Osteoblast (primary cell): ENCODE data around the gene RAB11FIP5. TPM values are rescaled to one million over a fixed set of nuclear protein-coding genes. Genes with fewer than 3 reads are reported as not detected.
A peak's percentile ranks its signal among the peaks of the same experiment; 100 is the strongest.

Source experiments
- DNase-seq: peaks from one replicate; pipeline ENCODE4 v3.0.0; 2011; ENCODE audit warnings: low spot score, mixed read lengths; ENCODE audit not compliant: insufficient read length; ENCODE audit errors: missing footprints
- H2AFZ ChIP-seq: 2 replicates; pipeline ENCODE4 v1.6.0; 2011; ENCODE audit warnings: mild to moderate bottlenecking, low read length
- H3K27ac ChIP-seq: 2 replicates; pipeline ENCODE4 v1.5.1; 2011; ENCODE audit warnings: mild to moderate bottlenecking, low read depth, low read length, moderate library complexity
- H3K27me3 ChIP-seq: 2 replicates; pipeline ENCODE4 v1.6.0; 2012; ENCODE audit warnings: mild to moderate bottlenecking, control low read depth, inconsistent platforms, low read length, moderate library complexity; ENCODE audit not compliant: insufficient read depth
- H3K36me3 ChIP-seq: 2 replicates; pipeline ENCODE4 v1.5.1; 2011; ENCODE audit warnings: mild to moderate bottlenecking, low read length, control low read depth, moderate library complexity; ENCODE audit not compliant: insufficient read depth
- H3K4me1 ChIP-seq: 2 replicates; pipeline ENCODE4 v1.5.1; 2011; ENCODE audit warnings: mild to moderate bottlenecking, low read length, control low read depth, moderate library complexity; ENCODE audit not compliant: insufficient read depth
- H3K4me2 ChIP-seq: 2 replicates; pipeline ENCODE4 v1.6.0; 2011; ENCODE audit warnings: mild to moderate bottlenecking, low read length; ENCODE audit not compliant: insufficient read depth
- H3K4me3 ChIP-seq: fragments of 200-600 bp; sonication (generic); 3 replicates; pipeline ENCODE4 v1.5.1; 2012; ENCODE audit warnings: mild to moderate bottlenecking, low read length, inconsistent platforms; ENCODE audit not compliant: insufficient read depth
- H3K79me2 ChIP-seq: 2 replicates; pipeline ENCODE4 v1.6.0; 2012; ENCODE audit warnings: mild to moderate bottlenecking, low read length, control low read depth, inconsistent platforms; ENCODE audit not compliant: insufficient read depth
- H3K9me3 ChIP-seq: 2 replicates; pipeline ENCODE4 v1.5.1; 2011; ENCODE audit warnings: low read depth, low read length, control low read depth
- H4K20me1 ChIP-seq: 2 replicates; pipeline ENCODE4 v1.6.0; 2012; ENCODE audit warnings: mild to moderate bottlenecking, low read length, control low read depth; ENCODE audit not compliant: insufficient read depth
- CTCF ChIP-seq: IDR thresholded peaks from 2 replicates; pipeline ENCODE4 v1.5.1; 2011; ENCODE audit warnings: mild to moderate bottlenecking, low read depth, low read length, moderate library complexity; ENCODE audit errors: extremely low read depth
- total RNA-seq: library from RNA; depleted of rRNA; stranded (reverse); fragments of >200 nt; gene quantifications from 2 replicates; pipeline ENCODE4 v1.2.3, GENCODE V29; 2012

RAB11FIP5 gene
- total RNA-seq, 1 donor: 59.0 TPM

GRCh38 chr2:73091164-73091563 is 21.6 kb downstream of the RAB11FIP5 start:
- Histone ChIP-seq H3K27ac (peak overlapping the region; percentile 23), H3K9me3 (no peaks in the 10 kb centered on the region), H2AFZ (no peak overlapping the region), H3K27me3 (no peaks in the 10 kb centered on the region), H3K79me2 (peaks cover 97% of the 10 kb centered on the region), H3K4me3 (no peak overlapping the region), H3K36me3 (peaks cover 22% of the 10 kb centered on the region), H3K4me2 (no peak overlapping the region), H4K20me1 (peaks cover 72% of the 10 kb centered on the region), H3K4me1 (peaks cover 13% of the 10 kb centered on the region)
- DNase-seq: no peak
- TF ChIP-seq CTCF: no peak

GRCh38 chr2:73089270-73090030 is 23.3 kb downstream of the RAB11FIP5 start:
- H3K36me3 ChIP-seq: peaks cover 26% of the 10 kb centered on the region

GRCh38 chr2:73088703-73089102 is 24.0 kb downstream of the RAB11FIP5 start:
- H3K79me2 ChIP-seq: peaks cover 97% of the 10 kb centered on the region
- no peaks in the 10 kb centered on the region for H3K9me3 ChIP-seq
- H3K27ac ChIP-seq: peak overlapping the region; percentile 94
- no peak for DNase-seq
- H3K36me3 ChIP-seq: peaks cover 31% of the 10 kb centered on the region
- H3K4me1 ChIP-seq: peaks cover 13% of the 10 kb centered on the region
- no peak overlapping the region for H3K4me2 ChIP-seq
- H3K27me3 ChIP-seq: no peaks in the 10 kb centered on the region
- no peak overlapping the region for H2AFZ ChIP-seq
- H3K4me3 ChIP-seq: no peak overlapping the region
- H4K20me1 ChIP-seq: peaks cover 75% of the 10 kb centered on the region
- TF ChIP-seq CTCF: no peak

More at GRCh38 chr2:73089270-73090030, 23.3 kb downstream of the RAB11FIP5 start:
- peaks cover 72% of the 10 kb centered on the region for H4K20me1 ChIP-seq
- no peaks in the 10 kb centered on the region for H3K9me3 ChIP-seq
- no peak overlapping the region for H3K4me3 ChIP-seq
- no peaks in the 10 kb centered on the region for H3K27me3 ChIP-seq
- peak overlapping the region; percentile 56 for H2AFZ ChIP-seq
- peaks cover 97% of the 10 kb centered on the region for H3K79me2 ChIP-seq
- H3K4me1 ChIP-seq: peaks cover 13% of the 10 kb centered on the region
- TF ChIP-seq CTCF: no peak
- H3K4me2 ChIP-seq: peak overlapping the region; percentile 41
- DNase-seq: peak; percentile 100
- H3K27ac ChIP-seq: peak overlapping the region; percentile 94

GRCh38 chr2:73088211-73088610 is 24.5 kb downstream of the RAB11FIP5 start:
- peak overlapping the region; percentile 94 for H3K27ac ChIP-seq
- DNase-seq: no peak
- H3K4me1 ChIP-seq: peaks cover 13% of the 10 kb centered on the region
- TF ChIP-seq CTCF: no peak
- H3K27me3 ChIP-seq: no peaks in the 10 kb centered on the region
- H2AFZ ChIP-seq: no peak overlapping the region
- peaks cover 97% of the 10 kb centered on the region for H3K79me2 ChIP-seq
- H3K4me3 ChIP-seq: no peak overlapping the region
- H3K4me2 ChIP-seq: no peak overlapping the region
- no peaks in the 10 kb centered on the region for H3K9me3 ChIP-seq
- peaks cover 31% of the 10 kb centered on the region for H3K36me3 ChIP-seq
- peaks cover 76% of the 10 kb centered on the region for H4K20me1 ChIP-seq
